HG02798 (cell line): ENCODE data around the gene CASP12.

Experiments used
- ATAC-seq: cut with Tn5 transposase; IDR thresholded peaks from one replicate; pipeline ENCODE4 v1.9.1; 2021; ENCODE audit warnings: mild to moderate bottlenecking; ENCODE audit not compliant: unreplicated experiment, poor library complexity

CASP12 gene

GRCh38 chr11:104841973-104842525, 56.2 kb downstream of the CASP12 start:
- ATAC-seq, result no peak

GRCh38 chr11:104841185-104841584, 57.1 kb downstream of the CASP12 start:
- no peak for ATAC-seq

DNA sequence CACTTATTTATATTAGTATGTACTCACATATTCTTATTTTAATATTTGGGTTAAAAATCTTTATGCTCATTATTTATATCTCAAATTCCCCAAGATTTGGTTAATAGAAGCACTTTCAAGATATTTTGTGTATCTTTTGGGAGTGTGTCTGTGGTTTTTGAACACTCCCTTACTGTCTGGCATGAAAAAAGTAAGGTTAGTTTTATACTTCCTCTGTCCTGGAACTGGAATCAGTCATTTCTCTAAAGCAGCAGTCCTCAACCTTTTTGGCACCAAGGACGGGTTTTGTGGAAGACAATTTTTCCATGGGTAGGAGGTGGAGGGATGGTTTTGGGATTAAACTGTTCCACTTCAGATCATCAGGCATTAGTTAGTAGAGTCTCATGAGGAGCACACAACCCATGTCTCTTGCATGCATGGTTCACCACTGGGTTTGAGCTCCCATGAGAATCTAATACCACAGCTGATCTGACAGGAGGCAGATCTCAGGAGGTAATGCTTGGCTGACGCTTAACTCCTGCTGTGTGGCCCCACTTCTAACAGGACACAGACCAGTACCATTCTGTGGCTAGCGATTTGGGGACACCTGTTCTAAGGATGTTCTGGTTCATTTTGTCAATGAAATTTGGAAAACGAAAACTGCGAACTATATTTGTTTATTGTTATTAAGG, 60.2 kb downstream of the CASP12 start:
- ATAC-seq, result no peak

- ATAC-seq, result no peak
Observed at GRCh38 chr11:104836691-104837090, 61.6 kb downstream of the CASP12 start.
